ENCODE data around the gene LBH.

GRCh38 chr2:30277582-30277981 is 46.2 kb downstream of the LBH start:
- TF ChIP-seq CTCF (IDR thresholded peaks at IDR 0.05) (no peak), POLR2A (IDR thresholded peaks at IDR 0.05) (no peak)

All from gastroesophageal sphincter (tissue), 3 donors.